Heart left ventricle (tissue), 16 donors: ENCODE data around the gene RYR3. TPM values are rescaled to one million over a fixed set of nuclear protein-coding genes. Genes with fewer than 3 reads are reported as not detected.

Experiments
- ATAC-seq, 4 donors: fragments of 200-7000 bp; cut with Tn5 transposase; one replicate each; pipeline ENCODE4 v1.9.1; 2020 to 2022; ENCODE audit warnings: moderate library complexity in 4 of 4, mild to moderate bottlenecking in 3 of 4, moderate number of reproducible peaks in 1 of 4
- DNase-seq, 5 donors: peaks; one replicate each; pipeline ENCODE4 v3.0.0-alpha.2; 2020
- H3K27ac ChIP-seq, 12 donors: fragments of 200-600 bp; sonication (generic) in 4 of 12; one replicate each; pipeline versions ENCODE4 v1.5.0 to v1.8.0; 2016 to 2022; ENCODE audit warnings: mild to moderate bottlenecking in 2 of 12
- H3K27me3 ChIP-seq, 9 donors: fragments of 200-600 bp; sonication (generic) in 2 of 9; one replicate each; pipeline versions ENCODE4 v1.5.1 to v1.8.0; 2016 to 2022; ENCODE audit warnings: mild to moderate bottlenecking in 3 of 9
- H3K36me3 ChIP-seq, 9 donors: fragments of 200-600 bp; sonication (generic) in 2 of 9; one replicate each; pipeline versions ENCODE4 v1.5.0 to v1.8.0; 2018 to 2022; ENCODE audit warnings: mild to moderate bottlenecking in 2 of 9
- H3K4me1 ChIP-seq, 12 donors: fragments of 200-600 bp; sonication (generic) in 4 of 12; one replicate each; pipeline versions ENCODE4 v1.5.0 to v1.8.0; 2016 to 2022; ENCODE audit warnings: mild to moderate bottlenecking in 3 of 12
- H3K4me3 ChIP-seq, 12 donors: fragments of 200-600 bp; sonication (generic) in 4 of 12; one replicate each; pipeline versions ENCODE4 v1.5.0 to v1.8.0; 2017 to 2022; ENCODE audit warnings: mild to moderate bottlenecking in 9 of 12, moderate library complexity in 4 of 12
- H3K9me3 ChIP-seq, 12 donors: fragments of 200-600 bp; sonication (generic) in 4 of 12; one replicate each; pipeline versions ENCODE4 v1.5.0 to v1.8.0; 2016 to 2022; ENCODE audit warnings: mild to moderate bottlenecking in 1 of 12
- CTCF ChIP-seq, 12 donors: fragments of 200-600 bp; sonication (generic) in 4 of 12; IDR thresholded peaks; one replicate each; pipeline versions ENCODE4 v1.5.0 to v1.8.0; 2018 to 2022; ENCODE audit warnings: antibody characterized with exemption in 12 of 12, mild to moderate bottlenecking in 5 of 12
- POLR2A ChIP-seq, 2 donors: fragments of 450-650 bp; IDR thresholded peaks; one replicate each; pipeline ENCODE4 v1.6.1; 2017; ENCODE audit warnings: antibody characterized with exemption in 2 of 2, mild to moderate bottlenecking in 2 of 2, moderate library complexity in 2 of 2
- WGBS, 4 donors: extraction: QIAGEN DNeasy Blood & Tissue Kit in 2 of 4; methylation state at CpG; one replicate each; pipeline versions ENCODE4 v1.1.5 to v1.1.7; 2013 to 2018; 5-methylcytosine and 5-hydroxymethylcytosine counted together
- intact Hi-C, 10 donors: fragments of 100-400 bp; cut with DNase I; formaldehyde crosslinking; loops; one replicate each; pipeline versions ENCODE4 v1.11.1 to v1.14.2; 2022
- polyA plus RNA-seq, 2 donors: library from polyadenylated mRNA; stranded (reverse); fragments of 200-250 nt; gene quantifications; one replicate each; pipeline ENCODE4 v1.2.3, GENCODE V29; 2013
- total RNA-seq, 9 donors: library from RNA; depleted of rRNA in 2 of 9; stranded (reverse); fragments of >200 nt in 2 of 9; fragmentation: NEBNext Ultra II Directional in 3 of 9; extraction: Animal tissue kit (Norgen Biotek cat#: 25700) in 3 of 9; gene quantifications; one replicate each; pipeline versions ENCODE4 v1.1.0 to v1.2.4, GENCODE V29; 2016 to 2023
- donor health status: ischemic (EF 13 %, LVEDD 7.1; RV severe dilation, severe dysfunction).
- donor health status: healthy with polysubstance abuse.
- donor health status: DM: no; HTN: yes; CAD: no.
- donor health status: DM: no; HTN: no; CAD: no.
- donor health status: ischemic (EF 25% LVEDD 6.9; RV normal size, moderate dysfunction).
- donor health status: ischemic (EF 25% LVEDD 5.7; RV mildly dilated, moderate dysfunction).
- donor health status: healthy.
- donor health status: DM: yes; HTN: yes; CAD: no.
- donor health status: ischemic (EF 35%, LVEDD 5.7; RV mildly dilated, moderate dysfunction).
- donor health status: nonischemic (EF 11% LVEDD 7.7; RV severe dilation, severe dysfunction).
- donor health status: DM: yes; HTN: yes; CAD: no.
- donor health status: PGD.
- donor health status: ischemic (EF 29% LVEDD 5.4; RV normal size, mild dysfunction).
- donor health status: nonischemic (EF 23%, LVEDD 6.1; RV moderate dilation, normal function).

Gene RYR3
- total and polyA plus RNA-seq, 11 donors, result 0.01 to 0.35 (median 0.23) TPM; not detected in 2

DNA sequence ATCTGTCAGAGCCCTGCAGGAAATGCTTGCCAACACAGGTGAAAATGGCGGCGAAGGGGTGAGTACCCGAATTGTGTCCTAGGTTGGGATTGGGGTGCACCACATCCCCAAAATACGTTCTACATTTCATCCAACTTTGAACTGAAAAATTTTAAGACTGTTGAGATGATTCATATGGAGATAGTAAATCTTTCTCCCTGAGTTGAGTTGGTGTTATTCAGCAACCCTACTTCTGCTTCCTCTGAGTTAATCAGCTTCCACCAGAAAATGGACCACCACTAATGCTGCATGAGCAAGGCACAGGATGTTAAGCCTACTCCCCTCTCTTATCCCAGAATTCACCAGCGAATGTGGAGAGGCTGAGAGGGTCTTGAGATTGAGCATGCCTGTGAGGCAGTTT is 192.9 kb downstream of the RYR3 start:
- DNase-seq, result no peak
- no peaks in the 10 kb centered on the region for H3K4me1 ChIP-seq
- intact Hi-C loops, result loop anchor here in 2 of 10 donors (10.0 kb wide), 2 partner anchors 49 to 59 kb away; no protein-coding TSS in a partner anchor
- H3K4me3 ChIP-seq, result no peak overlapping the region
- ATAC-seq, result no peak
- H3K27me3 ChIP-seq, result peaks cover 0 to 6% (median 0%) of the 10 kb centered on the region in 9 donors
- no peaks in the 10 kb centered on the region for H3K9me3 ChIP-seq
- no peak for TF ChIP-seq POLR2A (IDR thresholded peaks at IDR 0.05)
- TF ChIP-seq CTCF (IDR thresholded peaks at IDR 0.05), result no peak
- no peak overlapping the region for H3K27ac ChIP-seq
- WGBS, 4 donors, result 68 to 84% (median 76%) methylated on average over 5 of the region's 5 CpGs
- no peaks in the 10 kb centered on the region for H3K36me3 ChIP-seq

DNA sequence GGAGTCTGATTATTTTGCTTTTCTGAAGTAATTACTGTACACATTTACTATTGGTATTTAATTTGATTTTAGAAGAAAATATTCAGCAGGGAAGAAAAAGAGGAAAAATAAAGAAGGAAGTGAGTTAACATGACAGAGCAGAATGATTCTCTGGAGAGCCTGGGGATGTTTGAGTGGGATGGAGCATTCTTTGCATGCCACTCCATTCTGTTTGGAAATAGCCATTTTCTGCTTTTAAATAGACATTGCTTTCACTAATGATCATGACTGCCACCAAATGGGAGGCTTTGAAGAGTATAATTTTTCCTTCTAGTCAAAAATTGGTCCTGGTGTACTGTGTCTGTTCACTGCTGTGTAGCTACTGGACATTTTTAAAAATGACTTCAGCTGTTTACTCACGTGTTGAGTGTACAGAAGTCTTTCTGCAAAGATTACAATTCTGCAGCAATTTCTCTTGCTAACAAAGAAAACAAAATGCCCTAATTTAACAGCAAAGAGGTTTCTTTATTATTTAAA is 196.1 kb downstream of the RYR3 start:
- no peak overlapping the region for H3K27ac ChIP-seq
- H3K9me3 ChIP-seq, result no peaks in the 10 kb centered on the region
- no peaks in the 10 kb centered on the region for H3K36me3 ChIP-seq
- intact Hi-C loops, result loop anchor here in 2 of 10 donors (10.0 kb wide), 2 partner anchors 52 to 62 kb away; no protein-coding TSS in a partner anchor
- H3K27me3 ChIP-seq, result no peaks in the 10 kb centered on the region
- H3K4me3 ChIP-seq, result no peak overlapping the region
- no peaks in the 10 kb centered on the region for H3K4me1 ChIP-seq
- TF ChIP-seq POLR2A (IDR thresholded peaks at IDR 0.05) (no peak), CTCF (IDR thresholded peaks at IDR 0.05) (peak in 1 of 12 donors; percentile 12)
- WGBS, 4 donors, result 39 to 49% (median 46%) methylated on average over 1 of the region's 1 CpG
- no peak for ATAC-seq
- DNase-seq, result no peak

DNA sequence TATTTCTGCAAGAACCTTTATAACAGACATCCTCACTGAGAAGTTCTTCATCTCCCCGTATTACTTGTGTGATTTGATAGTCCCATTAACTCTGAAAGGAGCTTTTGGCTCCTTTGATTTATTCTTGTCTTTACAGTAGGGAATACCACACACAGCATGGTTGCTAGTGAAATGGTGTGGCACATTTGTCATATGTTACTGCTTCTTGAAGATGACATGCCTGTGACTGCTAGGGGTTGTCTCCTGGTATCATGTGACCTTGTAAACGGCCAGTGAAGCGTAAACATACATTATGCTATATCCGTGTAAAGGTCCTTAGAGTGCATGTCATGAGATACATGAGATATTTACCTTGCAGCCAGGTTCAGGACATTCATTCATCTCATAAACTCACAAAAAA is 197.9 kb downstream of the RYR3 start:
- no peak for ATAC-seq

GRCh38 chr15:33515121-33515520 is 204.4 kb downstream of the RYR3 start:
- no peak overlapping the region for H3K4me3 ChIP-seq
- no peaks in the 10 kb centered on the region for H3K36me3 ChIP-seq
- ATAC-seq, result no peak
- TF ChIP-seq CTCF (IDR thresholded peaks at IDR 0.05) (no peak), POLR2A (IDR thresholded peaks at IDR 0.05) (no peak)
- peaks cover 0 to 3% (median 0%) of the 10 kb centered on the region in 9 donors for H3K27me3 ChIP-seq
- WGBS, 4 donors, result 69 to 82% (median 78%) methylated on average over 2 of the region's 2 CpGs
- no peak for DNase-seq
- H3K9me3 ChIP-seq, result no peaks in the 10 kb centered on the region
- intact Hi-C loops, result no loop called here
- no peaks in the 10 kb centered on the region for H3K4me1 ChIP-seq
- no peak overlapping the region for H3K27ac ChIP-seq

More for the DNA sequence above, 197.9 kb downstream of the RYR3 start:
- Histone ChIP-seq H3K27me3 (peaks cover 0 to 3% (median 0%) of the 10 kb centered on the region in 9 donors), H3K27ac (no peak overlapping the region), H3K9me3 (no peaks in the 10 kb centered on the region), H3K4me3 (no peak overlapping the region), H3K4me1 (no peaks in the 10 kb centered on the region), H3K36me3 (no peaks in the 10 kb centered on the region)
- DNase-seq, result no peak
- TF ChIP-seq POLR2A (IDR thresholded peaks at IDR 0.05) (no peak), CTCF (IDR thresholded peaks at IDR 0.05) (no peak)
- WGBS, 4 donors, result 59 to 77% (median 66%) methylated on average over 4 of the region's 4 CpGs
- intact Hi-C loops, result loop anchor here in 2 of 10 donors (10.0 kb wide), 2 partner anchors 54 to 64 kb away; no protein-coding TSS in a partner anchor
